ENCODE data around the gene ZFAND5.

Gene ZFAND5

DNA sequence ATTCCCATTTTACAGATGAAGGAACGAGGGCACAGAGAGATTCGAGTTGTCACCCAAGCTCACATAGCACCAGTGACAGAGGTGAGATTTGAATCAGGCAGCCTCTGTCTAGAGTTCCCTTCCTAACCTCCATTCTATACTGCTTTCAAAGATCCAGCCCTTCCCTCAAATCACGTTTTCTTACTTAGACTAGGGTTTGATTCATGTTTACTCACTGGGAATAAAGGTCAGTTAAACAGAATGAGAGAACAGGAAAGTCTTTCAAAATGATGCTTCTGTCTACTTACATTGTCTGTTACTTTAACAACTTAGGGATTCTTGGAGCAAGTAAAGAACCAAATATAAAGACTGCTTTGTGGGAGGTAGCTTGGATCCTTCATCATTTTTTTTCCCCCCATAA is 40.0 kb downstream of the ZFAND5 start:
- DNase-seq (ENCODE audit: low read depth in 1 of 2, low spot score in 1 of 2) = no peak

DNA sequence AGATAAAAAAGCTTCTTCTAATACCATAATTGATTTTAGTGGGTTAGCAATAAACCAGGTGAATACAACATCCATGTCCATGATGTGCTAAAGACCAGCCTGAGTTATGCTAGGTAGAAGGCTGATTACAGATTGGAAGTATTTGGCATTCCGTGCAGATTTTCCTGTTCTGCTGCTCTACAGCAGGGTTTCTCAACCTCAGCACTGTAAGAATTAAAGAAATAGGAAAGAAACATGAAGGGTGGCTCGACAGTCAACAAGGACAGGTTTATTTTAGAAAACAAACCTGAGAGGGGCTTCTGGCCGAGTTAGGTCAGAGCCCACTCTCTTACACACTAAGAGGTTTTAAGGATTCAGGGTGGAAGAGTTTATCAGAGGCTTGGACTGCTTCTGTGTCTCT is 42.3 kb downstream of the ZFAND5 start:
- no peak for DNase-seq (ENCODE audit: low read depth in 1 of 2, low spot score in 1 of 2)

DNA sequence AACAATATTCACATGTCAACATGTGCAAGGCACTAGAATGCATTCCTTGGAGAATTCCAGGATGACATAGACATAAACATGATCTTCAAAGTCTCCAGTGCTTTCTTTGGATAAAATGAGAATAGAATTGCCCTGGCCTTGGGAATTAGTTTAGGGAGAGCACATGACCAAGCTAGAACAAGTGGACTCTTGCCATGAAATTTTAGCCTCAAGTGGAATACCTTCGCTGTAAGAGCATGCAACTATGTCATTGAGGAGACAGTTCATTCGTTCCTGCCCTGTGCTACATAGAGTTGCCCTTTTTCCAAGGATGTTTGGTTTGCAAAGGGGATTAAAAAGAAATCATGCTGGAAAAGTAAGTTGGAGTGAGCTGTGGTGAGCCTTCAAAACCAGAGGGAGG is 42.7 kb downstream of the ZFAND5 start:
- no peak for DNase-seq (ENCODE audit: low read depth in 1 of 2, low spot score in 1 of 2)

DNA sequence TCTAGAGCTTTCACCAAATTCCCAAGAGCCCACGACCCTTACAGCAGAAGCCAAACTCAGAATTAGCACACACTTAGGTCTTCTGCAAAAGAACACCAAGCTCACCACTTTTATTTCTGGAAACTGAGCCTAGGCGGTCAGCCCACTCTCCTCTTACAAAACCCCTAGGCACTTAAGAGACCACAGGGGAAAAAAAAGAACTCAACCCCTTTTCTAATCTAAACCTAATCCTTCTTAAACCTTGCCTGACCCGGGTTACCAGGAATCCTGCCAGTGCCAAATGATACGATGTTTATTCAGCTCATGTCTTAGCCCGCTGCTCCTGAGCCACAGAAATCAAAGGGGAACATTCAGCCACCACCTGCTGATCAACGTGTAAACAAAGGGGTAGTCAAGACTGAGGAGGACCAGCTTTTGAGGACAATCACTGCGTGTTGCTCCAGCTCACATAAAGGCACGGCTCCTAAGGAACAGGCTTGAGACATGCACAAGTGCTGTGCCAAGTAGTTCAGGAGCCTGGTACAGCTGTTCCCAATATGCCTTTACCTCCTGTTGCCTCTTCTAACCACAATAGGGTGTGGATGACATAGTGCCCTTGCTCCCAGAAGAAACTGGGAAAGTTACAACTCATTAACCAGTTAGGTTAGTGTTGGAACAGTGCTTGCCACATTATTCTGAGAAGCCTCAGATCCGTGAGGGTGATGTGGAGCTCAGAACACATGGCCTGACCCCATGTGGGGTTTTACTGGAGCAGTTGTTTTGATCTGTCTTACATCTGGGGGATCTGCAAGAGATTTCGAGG is 49.3 kb downstream of the ZFAND5 start:
- no peak for DNase-seq (ENCODE audit: low read depth in 1 of 2, low spot score in 1 of 2)

DNA sequence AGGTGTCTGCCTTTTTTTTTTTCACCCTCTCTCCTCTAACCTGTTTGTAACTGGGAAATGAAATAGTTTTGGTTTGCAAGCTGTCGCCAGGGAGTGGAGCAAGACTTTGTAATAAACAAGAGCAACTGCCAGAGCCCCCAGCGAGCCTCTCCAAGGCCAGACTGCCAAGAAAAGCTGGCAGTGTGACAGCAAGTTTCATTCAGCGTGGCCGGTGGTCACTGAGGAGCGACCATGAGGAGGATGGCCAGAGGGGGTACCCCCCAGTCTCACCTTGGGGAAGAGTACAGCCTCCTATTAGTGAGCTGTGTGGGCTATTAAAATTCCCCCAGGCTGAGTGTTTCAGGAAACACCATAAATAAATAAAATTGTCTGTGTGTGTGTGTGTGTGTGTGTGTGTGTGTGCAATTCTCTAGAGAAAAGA is 49.9 kb downstream of the ZFAND5 start:
- DNase-seq (ENCODE audit: low read depth in 1 of 2, low spot score in 1 of 2) = no peak

DNA sequence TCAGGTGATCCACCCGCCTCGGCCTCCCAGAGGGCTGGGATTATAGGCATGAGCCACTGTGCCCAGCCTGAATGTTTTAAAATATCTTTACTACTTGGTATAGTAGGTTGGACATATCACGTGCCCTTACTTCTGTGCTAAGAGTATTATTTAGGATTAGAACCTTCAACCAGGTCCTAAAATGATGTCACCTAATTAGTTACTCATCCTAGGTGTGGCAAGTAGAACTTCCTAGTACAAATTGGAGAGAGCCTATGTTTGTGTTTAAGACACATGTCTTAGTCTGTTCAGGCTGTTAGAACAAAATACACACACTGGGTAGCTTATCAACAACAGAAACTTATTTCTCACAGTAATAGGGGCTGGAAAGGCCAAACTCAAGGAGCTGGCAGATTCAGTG is 51.5 kb downstream of the ZFAND5 start:
- no peak for DNase-seq (ENCODE audit: low read depth in 1 of 2, low spot score in 1 of 2)

DNA sequence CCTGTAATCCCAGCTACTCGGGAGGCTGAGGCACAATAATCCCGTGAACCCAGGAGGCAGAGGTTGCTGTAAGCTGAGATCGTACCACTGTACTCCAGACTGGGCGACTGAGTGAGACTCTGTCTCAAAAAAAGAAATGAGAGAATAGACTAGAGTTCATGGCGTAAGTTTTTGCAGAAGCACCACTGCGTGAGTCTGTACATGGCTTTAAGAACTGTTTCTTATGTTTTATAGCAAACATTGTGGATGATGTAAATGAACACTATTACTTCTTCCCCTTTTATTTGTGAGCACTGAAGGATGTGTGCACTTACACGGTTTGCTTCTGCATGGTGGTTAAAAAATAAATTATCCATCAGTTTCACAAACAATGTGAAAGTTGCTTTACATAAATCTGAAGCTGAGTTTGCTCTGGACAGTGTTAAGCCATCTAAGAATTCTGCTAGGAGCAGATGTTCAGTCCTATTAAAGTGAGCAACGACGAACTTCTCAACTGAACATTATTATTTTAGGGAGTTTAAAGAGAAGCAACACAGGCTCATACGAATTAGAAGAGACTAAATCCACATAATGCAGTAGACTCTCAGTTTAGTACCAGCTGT is 52.5 kb downstream of the ZFAND5 start:
- no peak for DNase-seq (ENCODE audit: low read depth in 1 of 2, low spot score in 1 of 2)

DNA sequence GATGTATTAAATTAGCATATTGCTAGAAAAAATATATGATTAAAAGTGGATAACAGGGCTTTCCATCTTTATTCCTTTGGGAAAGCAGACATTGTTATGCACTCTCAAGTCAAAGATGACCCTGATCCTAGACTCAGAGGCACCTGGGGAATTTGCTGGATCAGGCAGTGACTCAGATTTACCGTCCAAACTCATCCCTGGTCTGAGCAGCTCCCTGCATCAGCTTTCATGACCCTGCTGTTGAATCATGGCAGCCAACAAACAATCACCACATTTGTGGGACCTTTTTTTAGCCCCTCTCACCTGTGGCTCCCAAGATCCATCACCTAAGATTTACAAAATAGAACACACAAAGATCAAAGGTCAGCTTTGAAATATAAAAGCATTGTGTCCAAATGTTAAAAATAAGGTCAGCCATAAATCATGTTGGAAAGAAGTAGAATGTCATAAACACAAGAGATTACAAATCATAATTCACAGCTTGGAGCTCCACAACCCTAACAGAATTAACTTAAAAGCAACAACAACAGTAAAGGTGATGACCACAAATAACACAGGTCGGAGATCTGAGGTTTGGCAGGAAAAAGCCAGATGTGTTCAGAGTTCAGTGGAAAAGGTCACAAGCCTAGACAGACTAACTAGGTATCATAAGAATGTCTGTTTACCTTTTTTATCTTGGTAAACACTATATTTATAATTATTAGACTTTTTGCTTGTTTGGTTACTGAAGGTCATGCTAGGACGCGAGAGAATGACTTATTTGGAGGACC is 55.5 kb downstream of the ZFAND5 start:
- no peak for DNase-seq (ENCODE audit: low read depth in 1 of 2, low spot score in 1 of 2)

DNA sequence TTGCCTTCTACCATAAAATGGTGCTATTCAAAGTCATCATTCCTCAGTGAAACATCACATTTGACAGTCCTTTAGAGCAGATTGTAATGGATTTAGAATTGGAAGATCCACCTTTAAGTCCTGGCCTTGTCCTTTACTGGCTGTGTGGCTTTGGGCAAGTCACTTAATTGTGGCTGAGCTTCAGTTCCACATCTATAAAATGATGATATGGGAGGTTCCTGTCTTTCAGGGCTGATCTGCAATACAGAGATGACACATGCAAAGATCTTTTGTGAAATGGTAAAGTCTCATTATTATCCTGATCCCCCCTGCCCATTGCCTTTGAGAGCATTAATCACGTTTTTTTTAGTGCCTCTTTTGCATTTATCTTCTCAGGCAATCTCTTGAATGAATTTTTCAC is 58.2 kb downstream of the ZFAND5 start:
- no peak for DNase-seq (ENCODE audit: low read depth in 1 of 2, low spot score in 1 of 2)

DNA sequence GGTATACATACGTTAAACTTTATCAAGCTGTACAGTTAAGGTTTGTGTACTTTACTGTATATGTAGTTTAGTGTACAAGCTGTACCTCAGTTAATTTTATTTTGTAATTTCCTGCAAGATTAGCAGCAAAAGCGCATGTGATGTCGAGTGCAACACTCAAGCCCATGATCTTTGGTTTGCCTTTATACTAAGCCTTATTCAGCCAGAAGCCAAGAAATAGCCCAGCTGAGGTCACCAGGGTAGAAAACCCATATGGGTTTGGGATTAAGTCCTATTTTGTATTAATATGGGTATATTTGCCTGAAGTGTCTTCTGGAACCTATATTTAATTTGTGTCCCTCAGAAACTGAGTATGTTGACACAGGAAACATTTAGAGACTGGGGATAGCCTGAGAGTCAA is 59.3 kb downstream of the ZFAND5 start:
- no peak for DNase-seq (ENCODE audit: low read depth in 1 of 2, low spot score in 1 of 2)

DNA sequence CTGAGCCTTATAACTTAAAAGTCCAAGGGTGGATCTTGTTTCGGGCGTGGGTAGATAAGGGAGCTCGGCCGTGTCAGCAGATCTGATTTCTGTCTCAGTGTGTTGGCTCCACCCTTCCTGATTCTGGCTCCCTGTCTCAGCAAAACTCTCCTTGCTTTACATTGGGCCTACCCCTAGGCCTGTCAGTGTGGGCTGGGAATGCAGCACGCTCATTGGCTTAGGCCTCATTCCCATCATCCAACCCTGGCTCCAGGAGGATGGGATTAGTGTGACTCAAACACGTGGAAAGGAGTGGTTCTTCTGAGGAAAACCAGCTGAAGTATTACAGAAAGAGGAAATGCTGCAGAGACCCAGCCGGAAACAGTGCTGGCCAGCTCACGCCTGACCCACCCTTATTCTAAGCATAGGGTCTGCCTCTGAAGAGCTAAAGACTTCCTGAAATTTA is 59.9 kb downstream of the ZFAND5 start:
- no peak for DNase-seq (ENCODE audit: low read depth in 1 of 2, low spot score in 1 of 2)

DNA sequence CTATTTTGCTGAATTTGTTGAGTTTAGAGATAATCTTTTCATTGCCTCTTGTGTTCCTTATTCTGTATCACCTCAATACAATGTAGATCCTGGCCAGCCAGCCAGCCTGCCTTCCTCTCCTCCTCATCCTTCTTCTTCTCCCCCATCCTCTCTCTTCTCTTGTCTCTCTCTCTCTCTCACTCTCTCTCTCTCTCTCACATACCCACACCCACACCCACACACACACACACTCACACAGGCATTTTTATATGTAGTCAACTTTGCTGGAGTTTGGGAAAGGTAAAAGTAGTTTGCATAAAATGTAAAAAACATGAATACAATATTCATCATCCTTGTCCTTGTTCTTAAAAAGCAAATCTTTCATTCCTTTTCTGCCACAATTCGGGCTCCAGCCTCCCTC is 60.5 kb downstream of the ZFAND5 start:
- no peak for DNase-seq (ENCODE audit: low read depth in 1 of 2, low spot score in 1 of 2)
